HUDEP-2 (cell line): ENCODE data around the gene ERRFI1.
"Not testable (repeated sequence)": the region's sequence is repeated elsewhere in the genome, so short reads cannot be mapped to it uniquely, and the experiment has no call there.

Source experiments
- DNase-seq, 76 experiments: peaks; one replicate each; lab custom pipeline; 2025; ENCODE audit not compliant: unreplicated experiment in 76 of 76; lab: John Stamatoyannopoulos, UW

The ERRFI1 gene, protein sequence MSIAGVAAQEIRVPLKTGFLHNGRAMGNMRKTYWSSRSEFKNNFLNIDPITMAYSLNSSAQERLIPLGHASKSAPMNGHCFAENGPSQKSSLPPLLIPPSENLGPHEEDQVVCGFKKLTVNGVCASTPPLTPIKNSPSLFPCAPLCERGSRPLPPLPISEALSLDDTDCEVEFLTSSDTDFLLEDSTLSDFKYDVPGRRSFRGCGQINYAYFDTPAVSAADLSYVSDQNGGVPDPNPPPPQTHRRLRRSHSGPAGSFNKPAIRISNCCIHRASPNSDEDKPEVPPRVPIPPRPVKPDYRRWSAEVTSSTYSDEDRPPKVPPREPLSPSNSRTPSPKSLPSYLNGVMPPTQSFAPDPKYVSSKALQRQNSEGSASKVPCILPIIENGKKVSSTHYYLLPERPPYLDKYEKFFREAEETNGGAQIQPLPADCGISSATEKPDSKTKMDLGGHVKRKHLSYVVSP

DNA sequence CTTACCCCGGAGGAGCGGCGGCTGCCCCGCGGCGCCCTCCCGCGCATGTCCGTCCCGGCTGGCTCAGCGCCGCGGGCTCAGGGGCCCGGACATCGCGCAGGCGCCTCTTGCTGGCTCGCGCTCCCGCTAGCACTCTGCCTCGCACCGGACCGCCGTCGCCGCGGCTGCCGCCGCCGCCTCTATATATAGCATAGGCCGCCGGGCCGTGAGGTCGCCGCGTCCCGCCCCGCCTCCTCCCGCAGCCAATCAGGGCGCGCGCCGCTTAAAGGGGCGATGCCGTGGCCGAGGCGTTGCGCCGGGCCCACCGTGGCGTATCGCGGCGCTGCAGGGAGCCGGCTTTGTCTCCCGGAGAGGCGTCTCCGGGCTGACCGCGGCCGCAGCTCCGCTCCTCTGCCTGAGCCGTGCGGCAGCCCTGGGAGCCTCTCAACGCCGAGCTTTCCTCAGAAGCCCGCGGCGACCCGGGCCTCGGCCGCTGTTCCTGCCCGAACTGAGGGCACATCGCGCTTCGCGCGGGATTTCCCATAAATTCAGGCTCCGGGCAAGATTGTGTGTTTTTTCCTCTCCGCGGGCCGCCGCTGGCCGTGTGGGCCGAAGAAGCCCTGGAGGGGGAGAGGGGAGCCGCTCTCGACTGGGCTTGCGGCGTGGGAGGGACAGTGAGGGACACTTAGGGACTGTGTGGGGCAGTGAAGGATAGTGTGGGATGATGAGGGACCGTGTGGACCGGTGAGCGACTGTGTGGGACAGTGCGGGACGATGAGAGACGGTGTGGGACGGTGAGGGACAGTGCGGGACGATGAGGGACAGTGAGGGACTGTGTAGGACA, at the start of gene ERRFI1:
ERRFI1 (minus strand) TSS at position 157 of the 823 bp plus-strand sequence. CDS start 10,690 bp downstream, outside the sequence.
- DNase-seq: peak in 73 of 76 experiments; percentile 28 to 93 (median 84)

DNA sequence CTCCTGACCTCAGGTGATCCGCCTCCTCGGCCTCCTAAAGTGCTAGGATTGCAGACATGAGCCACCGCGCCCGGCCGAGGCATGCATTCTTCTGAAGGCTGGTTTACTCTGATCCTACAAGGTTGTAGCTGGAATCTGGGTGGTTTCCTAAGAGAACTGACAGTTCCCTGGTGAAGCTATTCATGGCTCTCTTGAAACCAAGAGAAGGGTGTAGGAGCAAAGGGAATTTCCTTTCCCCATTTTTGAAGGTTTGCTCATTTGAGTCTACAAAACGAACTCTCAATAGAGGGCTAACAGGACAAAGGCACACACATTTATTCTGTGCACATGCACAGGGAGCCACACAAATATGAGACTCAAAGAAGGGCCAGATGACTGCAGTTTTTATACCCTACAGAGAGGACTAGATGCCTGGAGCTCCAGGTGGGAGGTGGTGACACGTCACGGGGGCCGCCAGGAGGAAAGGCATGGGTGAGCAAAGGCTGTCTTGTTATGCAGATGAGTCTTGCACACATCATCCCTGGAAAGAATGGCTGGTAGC, 49.5 kb upstream of the ERRFI1 start:
- no peak for DNase-seq

DNA sequence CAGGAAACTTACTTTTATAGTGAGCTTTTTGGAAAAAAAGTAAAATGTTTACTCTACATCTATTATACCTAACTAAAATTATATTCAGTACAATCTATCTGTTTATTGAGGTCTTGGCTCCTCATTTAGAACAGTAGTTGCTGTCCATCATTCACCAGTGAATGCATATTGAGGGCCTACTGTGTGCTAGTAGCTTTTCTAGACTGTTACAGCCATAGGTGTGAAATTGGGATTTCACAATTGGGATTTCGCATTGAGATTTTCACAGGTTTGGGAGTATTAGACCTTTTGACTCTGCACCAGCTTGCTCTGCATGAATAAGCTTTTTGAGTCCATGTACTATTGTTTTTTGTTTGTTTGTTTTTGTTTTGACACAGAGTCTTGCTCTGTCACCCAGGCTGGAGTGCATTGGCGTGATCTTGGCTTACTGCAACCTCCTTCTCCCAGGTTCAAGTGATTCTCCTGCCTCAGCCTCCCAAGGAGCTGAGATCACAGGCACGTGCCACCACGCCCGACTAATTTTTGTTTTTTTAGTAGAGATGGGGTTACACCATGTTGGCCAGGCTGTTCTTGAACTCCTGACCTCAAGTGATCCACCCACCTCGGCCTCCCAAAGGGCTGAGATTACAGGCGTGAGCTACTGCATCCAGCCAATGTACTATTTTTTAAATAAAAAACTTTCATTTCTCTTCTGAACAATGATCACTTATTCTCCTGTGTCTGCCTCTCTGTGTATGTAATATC, 47.2 kb upstream of the ERRFI1 start:
- no peak for DNase-seq

DNA sequence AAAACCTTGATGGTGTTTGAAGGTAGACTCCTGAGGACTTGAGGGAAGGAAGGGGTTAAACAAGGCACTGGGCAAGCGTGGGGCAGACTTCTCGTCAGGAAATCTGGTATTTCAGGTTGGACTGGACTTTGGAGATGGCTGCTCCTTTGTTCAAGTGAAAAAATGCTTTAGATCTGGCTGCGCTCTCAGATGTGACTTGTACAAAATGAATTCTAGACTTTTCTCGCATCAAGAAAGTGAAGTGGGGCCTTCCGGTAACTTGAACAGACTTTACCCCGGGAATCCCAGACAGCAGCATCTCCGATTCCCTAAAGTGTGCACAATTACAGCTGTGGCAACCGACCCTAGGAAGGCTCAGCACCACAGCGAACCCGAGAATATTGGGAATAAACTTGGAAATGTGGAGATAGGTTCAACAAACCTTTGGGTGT, 44.3 kb upstream of the ERRFI1 start:
- no peak for DNase-seq

DNA sequence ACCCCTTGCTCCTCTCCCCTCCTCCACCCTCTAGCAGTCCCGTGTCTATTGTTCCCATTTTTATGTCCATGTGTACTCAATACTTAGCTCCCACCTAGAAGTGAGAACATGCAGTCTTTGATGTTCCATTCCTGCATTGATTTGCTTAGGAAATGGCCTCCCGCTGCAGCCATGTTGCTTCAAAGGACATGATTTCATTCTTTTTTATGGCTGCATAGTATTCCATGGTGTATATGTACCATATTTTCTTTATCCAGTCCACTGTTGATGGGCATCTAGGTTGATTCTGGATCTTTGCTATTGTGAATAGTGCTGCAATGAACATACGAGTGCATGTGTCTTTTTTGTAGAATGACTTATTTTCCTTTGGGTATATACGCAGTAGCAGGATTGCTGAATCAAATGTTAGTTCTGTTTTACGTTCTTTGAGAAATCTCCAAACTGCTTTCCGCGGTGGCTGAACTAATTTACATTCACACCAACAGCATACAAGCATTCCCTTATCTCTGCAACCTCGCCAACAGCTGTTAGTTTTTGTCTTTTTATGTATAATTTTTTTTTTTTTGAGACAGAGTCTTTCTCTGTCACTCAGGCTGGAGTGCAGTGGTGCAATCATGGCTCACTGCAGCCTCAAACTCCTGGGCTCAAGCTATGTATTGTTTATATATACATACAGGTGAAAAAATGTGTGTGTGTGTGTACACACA, 43.7 kb upstream of the ERRFI1 start:
- not testable (repeated sequence) for DNase-seq

DNA sequence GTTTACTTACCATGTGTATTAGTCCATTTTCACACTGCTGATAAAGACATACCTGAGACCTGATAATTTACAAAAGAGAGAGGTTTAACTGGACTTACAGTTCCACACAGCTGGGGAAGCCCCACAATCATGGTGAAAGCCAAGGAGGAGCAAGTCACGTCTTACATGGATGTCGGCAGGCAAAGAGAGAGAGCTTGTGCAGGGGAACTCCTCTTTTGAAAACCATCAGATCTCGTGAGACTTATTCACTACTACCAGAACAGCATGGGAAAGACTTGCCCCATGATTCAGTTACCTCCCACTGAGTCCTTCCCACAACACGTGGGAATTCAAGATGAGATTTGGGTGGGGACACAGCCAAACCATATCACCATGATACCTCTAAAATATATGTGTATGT, 39.3 kb upstream of the ERRFI1 start:
- DNase-seq: no peak

DNA sequence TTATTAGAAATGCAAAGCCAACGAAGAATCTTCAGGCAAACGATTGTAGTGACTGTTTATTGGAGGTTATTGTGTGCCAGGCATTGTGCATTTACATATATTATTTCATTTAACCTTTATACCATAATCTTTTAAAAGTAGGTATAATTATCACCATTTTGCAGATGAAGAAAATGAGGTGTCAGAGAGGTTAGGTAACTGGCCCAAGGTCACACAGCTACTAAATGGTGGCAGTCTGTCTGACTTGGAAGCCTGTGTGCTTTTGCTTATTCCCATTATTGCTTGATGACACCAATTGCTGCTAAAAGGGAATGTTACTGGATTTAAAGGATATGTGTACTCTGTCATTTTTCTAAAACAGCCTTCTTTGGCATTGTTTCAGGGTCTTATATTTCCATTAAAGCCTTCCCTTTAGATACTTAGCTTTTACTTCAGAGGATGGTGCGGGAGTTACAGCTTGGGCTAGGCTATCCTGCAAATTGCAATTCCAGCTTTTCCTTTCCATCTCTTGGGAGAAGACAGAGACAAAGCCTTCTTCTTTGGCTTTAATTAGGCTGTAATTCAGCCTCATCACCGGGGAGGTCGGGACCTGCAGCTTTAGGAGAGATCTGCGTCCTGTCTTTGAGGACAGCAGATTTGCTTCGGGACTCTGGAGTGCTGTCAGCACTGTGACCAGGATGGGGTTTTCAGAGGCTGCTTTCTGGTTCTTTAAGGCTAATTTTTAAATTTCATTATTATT, 37.4 kb upstream of the ERRFI1 start:
- no peak for DNase-seq

DNA sequence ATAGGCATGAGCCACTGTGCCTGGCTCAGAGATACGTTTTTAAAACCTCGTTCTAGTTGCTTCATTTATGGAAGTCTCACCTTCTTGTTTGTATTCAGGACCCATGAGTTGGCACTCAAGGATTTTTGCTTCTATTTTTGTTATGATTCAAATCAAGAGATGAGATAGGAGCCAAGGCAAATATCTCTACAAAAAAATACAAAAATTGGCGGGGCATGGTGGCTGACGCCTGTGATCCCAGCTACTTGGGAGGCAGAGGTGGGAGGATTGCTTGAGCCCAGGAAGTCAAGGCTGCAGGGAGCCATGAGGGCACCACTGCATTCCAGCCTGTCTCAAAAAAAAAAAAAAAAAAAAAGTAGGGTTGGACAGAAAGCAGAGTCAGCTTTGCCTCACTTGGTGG, 36.8 kb upstream of the ERRFI1 start:
- no peak for DNase-seq

DNA sequence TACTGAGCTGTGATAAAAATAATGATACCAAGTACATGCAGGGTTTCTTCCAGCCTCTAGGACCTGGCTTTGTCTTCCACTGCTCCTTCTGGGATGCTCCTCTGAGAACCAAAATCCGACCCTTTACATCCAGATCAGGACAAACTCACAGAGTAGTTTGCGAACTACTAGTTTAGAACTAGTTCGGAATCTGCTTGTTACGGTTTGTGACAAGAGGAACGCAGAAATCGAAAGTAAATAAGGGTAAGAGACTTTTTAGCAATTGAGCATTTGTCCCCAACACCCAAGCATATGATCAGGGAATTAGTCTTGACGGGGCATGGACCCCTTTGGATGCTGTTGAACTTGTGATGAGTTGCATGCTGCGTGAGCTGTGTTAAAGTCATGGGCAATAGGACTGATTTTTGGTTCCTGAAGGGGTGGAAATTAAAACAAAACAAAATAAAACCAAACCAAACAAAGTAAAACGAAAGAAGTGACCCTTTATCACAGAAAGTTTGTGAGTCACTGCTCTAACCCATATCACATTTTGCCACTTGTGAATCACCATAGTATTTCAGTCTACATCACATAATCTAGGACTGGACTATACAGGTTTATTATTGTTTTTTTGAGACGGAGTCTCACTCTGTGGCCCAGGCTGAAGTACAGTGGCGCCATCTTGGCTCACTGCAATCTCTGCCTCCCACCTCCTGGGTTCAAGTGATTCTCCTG, 35.7 kb upstream of the ERRFI1 start:
- DNase-seq: no peak

DNA sequence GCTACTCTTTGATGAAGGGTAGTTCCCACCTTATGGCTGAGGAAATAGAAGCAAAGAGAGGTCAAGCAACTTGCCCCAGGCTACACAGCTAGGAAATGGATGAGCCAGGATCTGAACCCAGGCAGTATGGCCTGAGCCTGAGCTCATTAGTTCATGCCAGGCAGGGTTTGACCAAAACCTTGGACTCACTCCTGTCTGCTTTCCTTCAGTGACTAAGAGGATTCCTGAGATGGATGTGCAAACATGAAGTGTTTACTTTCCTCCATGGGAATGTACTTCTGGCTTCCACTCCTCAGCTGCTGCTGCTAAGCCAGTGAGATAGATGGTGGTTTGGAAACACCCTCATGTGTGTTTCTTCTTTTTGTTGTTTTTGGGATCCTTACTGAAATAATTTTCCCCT, 35.1 kb upstream of the ERRFI1 start:
- DNase-seq: no peak

DNA sequence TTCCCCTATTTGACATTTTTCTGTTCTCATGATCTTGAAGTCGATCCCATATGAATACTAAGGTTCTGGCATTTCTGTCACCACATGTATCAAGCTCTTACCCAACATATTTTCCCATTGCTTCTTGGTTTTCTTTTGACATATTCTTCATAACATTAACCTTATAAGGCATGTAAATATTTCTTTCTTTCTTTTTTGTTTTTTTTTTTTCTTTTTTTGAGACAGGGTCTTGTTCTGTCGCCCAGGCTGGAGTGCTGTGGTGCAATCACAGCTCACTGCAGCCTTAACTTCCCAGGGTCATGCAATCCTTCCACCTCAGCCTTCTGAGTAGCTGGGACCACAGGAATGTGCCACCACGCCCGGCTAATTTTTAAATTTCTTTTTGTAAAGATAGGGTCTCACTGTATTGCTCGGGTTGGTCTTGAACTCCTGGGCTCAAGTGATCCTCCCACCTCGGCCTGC, 33.1 kb upstream of the ERRFI1 start:
- no peak for DNase-seq

DNA sequence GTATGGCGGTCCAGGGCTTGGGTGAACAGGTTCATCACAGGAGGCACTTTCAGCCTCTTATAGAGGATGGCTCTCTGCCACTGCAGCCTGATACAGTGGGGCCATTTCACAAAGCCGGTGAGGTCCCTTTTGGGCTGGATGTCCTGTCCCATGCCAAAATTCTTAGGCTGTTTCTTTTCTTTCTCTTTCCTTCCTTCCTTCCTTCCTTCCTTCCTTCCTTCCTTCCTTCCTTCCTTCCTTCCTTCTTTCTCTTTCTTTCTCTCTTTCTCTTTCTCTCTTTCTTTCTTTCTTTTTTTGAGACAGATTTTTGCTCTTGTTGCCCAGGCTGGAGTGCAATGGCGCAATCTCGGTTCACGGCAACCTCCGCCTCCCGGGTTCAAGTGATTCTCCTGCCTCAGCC, 31.7 kb upstream of the ERRFI1 start:
- DNase-seq: not testable (repeated sequence)

DNA sequence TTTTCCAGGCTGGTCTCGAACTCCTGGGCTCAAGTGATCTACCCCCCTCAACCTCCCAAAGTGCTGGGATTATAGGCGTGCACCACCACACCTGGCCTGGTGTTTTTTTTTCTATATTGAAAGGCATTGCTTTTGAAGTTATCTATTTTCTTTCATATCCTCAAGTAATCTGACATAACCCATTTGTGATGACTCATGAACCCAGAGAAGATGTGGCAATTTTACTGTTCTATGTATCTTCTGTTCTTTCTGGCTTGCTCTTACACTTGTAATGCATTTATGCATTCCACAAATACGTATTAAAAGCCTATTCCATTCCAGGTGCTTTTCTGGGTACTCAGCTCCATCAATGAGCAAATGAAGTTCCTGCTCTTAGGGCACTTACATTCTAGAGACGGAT, 29.9 kb upstream of the ERRFI1 start:
- no peak for DNase-seq

DNA sequence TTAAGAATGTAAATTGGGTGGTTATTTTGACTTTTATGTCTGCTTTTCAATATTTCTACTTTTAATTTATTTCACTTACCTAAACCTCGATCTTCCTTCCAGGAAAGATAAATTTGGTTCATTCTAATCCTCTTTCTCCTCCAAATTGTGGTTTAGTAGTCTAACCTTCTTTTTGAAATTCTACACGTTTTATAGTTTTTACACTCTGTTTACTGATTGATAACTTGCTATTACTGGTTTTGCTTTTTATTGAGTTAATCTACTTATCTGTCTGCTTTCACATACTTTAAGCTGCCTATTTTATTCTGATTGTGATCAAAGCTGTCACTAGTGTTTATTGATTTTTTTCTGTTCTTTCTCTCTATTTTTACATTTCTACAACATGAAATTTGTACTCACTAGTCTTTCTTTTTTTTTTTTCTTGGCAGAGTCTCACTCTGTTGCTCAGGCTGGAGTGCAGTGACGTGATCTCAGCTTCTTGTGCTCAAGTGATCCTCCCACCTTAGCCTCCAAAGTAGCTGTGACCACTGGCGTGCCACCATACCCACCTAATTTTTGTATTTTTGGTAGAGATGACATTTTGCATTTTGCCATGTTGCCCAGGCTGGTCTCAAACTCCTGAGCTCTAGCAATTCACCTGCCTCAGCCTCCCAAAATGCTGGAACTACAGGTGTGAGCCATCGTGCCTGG, 27.9 kb upstream of the ERRFI1 start:
- DNase-seq: no peak

DNA sequence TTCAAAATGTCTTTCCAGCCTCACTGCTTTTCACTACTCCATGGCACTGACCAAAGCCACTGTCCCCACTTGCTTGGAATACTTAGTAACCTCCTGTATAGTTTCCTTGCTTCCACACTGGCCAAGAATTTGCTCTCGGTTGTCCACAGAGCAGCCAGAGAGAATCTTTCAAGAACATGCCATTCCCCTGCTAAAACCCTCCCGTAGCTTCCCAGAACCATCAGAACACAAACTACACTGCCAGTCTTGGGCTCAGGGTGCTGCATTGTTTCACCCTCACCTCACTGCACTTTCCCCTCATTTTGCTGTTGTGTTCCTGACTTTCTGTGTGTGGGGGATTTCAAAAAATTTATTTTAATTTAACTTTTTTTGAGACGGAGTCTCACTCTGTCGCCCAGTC, 25.5 kb upstream of the ERRFI1 start:
- DNase-seq: no peak

DNA sequence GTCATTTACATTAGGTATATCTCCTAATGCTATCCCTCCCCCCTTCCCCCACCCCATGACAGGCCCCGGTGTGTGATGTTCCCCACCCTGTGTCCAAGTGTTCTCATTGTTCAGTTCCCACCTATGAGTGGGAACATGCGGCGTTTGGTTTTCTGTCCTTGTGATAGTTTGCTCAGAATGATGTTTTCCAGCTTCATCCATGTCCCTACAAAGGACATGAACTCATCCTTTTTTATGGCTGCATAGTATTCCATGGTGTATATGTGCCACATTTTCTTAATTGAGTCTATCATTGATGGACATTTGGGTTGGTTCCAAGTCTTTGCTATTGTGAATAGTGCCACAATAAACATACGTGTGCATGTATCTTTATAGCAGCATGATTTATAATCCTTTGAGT, 23.1 kb upstream of the ERRFI1 start:
- not testable (repeated sequence) for DNase-seq

DNA sequence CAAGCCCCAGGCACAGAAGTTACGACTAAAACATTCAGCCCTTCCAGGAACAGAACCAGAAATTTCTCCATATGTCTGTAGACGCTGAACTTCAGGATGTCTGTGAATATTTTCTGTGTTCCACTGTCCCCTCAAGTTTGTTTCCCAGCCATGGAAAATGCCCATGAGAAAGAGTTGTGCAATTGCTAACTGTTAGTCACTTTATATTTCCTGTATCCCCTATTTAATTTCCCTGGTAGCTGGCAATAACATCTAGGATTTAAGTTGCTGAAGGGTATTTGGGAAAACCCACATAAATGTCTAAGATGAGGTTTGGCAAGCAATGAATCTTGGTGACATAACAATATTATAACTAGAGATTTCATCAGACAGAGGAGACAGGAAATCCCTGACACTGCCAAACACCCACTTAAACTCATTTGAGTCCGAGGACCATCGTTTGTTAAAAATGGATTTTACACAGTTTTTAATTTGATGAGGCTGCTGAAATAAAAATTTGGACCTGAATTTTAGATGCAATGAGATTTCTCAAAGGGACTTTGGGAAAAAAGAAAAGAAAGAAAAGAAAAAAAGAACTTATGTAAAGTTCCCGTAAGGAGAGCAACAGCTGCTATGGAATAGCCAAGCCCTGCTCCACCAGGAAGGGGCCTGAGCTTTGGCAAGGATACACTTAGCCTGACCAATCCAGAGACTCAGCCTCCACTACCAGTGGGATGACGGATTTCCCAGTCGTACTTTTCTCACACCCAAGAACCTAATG, 21.8 kb upstream of the ERRFI1 start:
- DNase-seq: no peak
